Pancreas (tissue), 10 donors: ENCODE measurements around the gene CALCR. TPM values are rescaled to one million over a fixed set of nuclear protein-coding genes. Genes with fewer than 3 reads are reported as not detected.

Experiments used
- ATAC-seq, 4 donors: fragments of 200-7000 bp; cut with Tn5 transposase; one replicate each; pipeline versions ENCODE4 v1.8.0 to v1.9.1; 2020; ENCODE audit warnings: mild to moderate bottlenecking in 4 of 4, moderate library complexity in 4 of 4
- DNase-seq, 6 donors: peaks; one replicate each; pipeline ENCODE4 v3.0.0-alpha.2; 2020
- FAIRE-seq: peaks from 2 replicates; lab custom pipeline; 2012; peaks lifted over from hg19 to GRCh38; lab: Jason Lieb, UNC
- H3K27ac ChIP-seq, 4 donors: fragments of 200-600 bp; sonication (generic); 1 replicate in 3 of 4; 2 replicates in 1 of 4; pipeline versions ENCODE4 v1.5.0 to v1.8.0; 2020
- H3K27me3 ChIP-seq, 4 donors: fragments of 200-600 bp; one replicate each; pipeline ENCODE4 v1.8.0; 2021
- H3K36me3 ChIP-seq, 3 donors: fragments of 200-600 bp; sonication (generic) in 1 of 3; one replicate each; pipeline versions ENCODE4 v1.5.0 to v1.8.0; 2020 to 2021
- H3K4me1 ChIP-seq, 3 donors: fragments of 200-600 bp; one replicate each; pipeline ENCODE4 v1.8.0; 2021
- H3K4me3 ChIP-seq, 4 donors: fragments of 200-600 bp; sonication (generic) in 2 of 4; one replicate each; pipeline versions ENCODE4 v1.5.0 to v1.8.0; 2020 to 2021
- H3K9me3 ChIP-seq, 4 donors: fragments of 200-600 bp; one replicate each; pipeline ENCODE4 v1.8.0; 2021
- CTCF ChIP-seq, 4 donors: fragments of 200-600 bp; sonication (generic) in 3 of 4; IDR thresholded peaks; one replicate each; pipeline versions ENCODE4 v1.5.0 to v1.8.0; 2021; ENCODE audit warnings: antibody characterized with exemption in 4 of 4
- WGBS, 2 donors: extraction: QIAGEN DNeasy Blood & Tissue Kit; methylation state at CpG; one replicate each; pipeline ENCODE4 v1.1.7; 2013; 5-methylcytosine and 5-hydroxymethylcytosine counted together
- intact Hi-C, 3 donors: fragments of 100-400 bp; cut with DNase I; formaldehyde crosslinking; loops; one replicate each; pipeline versions ENCODE4 v1.11.1 to v1.14.2; 2022
- polyA plus RNA-seq, 2 donors: library from polyadenylated mRNA; stranded (reverse); fragments of 200-250 nt; gene quantifications; one replicate each; pipeline ENCODE4 v1.2.3, GENCODE V29; 2013
- total RNA-seq, 6 donors: library from RNA; stranded (reverse); fragmentation: NEBNext Ultra II Directional in 4 of 6; extraction: Animal tissue kit (Norgen Biotek cat#: 25700) in 4 of 6; gene quantifications; one replicate each; pipeline versions ENCODE4 v1.2.1 to v1.2.4, GENCODE V29; 2021 to 2023
- donor health status: healthy with polysubstance abuse.
- donor health status: DM: no; HTN: no; CAD: no; lungs with moderate emphysema.
- donor health status: DM: no; HTN: no; CAD: no.
- donor health status: control.
- donor health status: control.
- donor health status: Bipolar disorder and iron deficiency.
- donor health status: DM: yes; HTN: yes; CAD: no.
- donor health status: DM: no; HTN: no; CAD: no.
- donor health status: DM: no; HTN: no; CAD: no.
- donor health status: DM: yes; HTN: yes; CAD: no.

CALCR gene
- total and polyA plus RNA-seq, 8 donors: 0.09 TPM; not detected in 7

DNA sequence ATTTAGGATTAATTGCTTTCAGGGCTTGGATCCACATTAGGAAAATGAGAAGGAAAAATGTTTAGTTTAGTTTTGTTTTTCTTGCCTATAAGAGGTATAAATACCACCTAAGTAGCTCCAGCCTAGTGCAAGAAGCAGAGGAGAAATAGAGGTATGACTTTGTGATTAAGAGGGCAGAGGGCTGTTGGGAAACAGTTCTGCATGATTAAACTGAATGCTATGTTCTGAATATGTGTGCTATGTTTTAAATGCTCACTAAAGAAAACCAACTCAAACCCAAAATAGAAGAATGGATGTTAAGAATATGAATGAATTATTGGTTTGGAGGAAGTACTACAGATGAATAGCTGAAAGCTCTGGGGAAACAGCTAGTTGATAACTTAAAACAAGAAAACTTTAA is 7.6 kb downstream of the CALCR start:
- H3K36me3 ChIP-seq: no peaks in the 10 kb centered on the region
- DNase-seq (no peak), ATAC-seq (no peak), FAIRE-seq (no peak)
- TF ChIP-seq CTCF (IDR thresholded peaks at IDR 0.05): no peak
- no peak overlapping the region for H3K4me3 ChIP-seq
- no peak overlapping the region for H3K27ac ChIP-seq
- H3K27me3 ChIP-seq: peaks cover 0 to 4% (median 0%) of the 10 kb centered on the region in 4 donors
- no peaks in the 10 kb centered on the region for H3K4me1 ChIP-seq
- intact Hi-C loops: no loop called here
- no peaks in the 10 kb centered on the region for H3K9me3 ChIP-seq

DNA sequence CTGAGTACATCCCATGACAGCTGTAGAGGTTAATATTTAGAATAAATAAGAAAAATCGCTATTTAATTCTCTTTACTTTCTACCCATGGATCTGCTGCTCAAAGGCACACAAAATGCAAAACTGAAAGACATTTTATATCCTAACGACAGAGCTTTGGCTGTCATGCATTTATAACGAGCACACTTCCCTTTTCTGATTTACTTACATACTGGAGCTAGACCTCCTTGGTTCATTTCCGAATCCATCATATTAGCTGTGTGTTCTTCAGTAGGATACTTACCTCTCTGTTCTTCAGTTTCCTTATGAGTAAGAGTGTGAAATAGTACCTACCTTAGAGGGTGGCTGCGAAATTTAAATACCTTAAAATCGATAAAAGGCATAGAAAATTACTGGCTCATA is 10.9 kb downstream of the CALCR start:
- FAIRE-seq (no peak), DNase-seq (no peak), ATAC-seq (no peak)
- Histone ChIP-seq H3K27ac (no peak overlapping the region), H3K4me1 (peaks cover 0 to 5% (median 0%) of the 10 kb centered on the region in 3 donors), H3K4me3 (no peak overlapping the region), H3K9me3 (no peaks in the 10 kb centered on the region), H3K36me3 (no peaks in the 10 kb centered on the region), H3K27me3 (peaks cover 0 to 4% (median 0%) of the 10 kb centered on the region in 4 donors)
- 51 to 60% methylated on average over 6 of the region's 6 CpGs for WGBS, 2 donors
- intact Hi-C loops: no loop called here
- TF ChIP-seq CTCF (IDR thresholded peaks at IDR 0.05): no peak

DNA sequence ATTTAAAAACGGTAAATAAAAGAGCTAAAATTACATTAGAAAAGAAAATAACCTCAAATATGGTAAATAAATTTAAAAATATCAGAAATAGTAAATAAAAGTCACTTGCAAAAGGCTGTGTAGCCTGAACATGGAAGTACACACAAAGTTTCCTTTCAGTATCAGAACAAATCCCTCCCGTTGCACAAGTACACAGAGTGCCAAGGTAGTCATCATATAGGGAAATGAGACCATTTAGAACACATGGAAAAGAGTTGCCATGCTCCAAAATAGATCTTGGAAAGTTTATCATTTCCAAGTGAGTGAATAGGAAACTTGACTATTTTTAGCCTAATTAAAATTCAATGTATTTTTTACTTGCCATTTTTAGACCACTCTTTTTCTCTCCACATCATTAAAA is 11.6 kb downstream of the CALCR start:
- ATAC-seq (no peak), DNase-seq (no peak), FAIRE-seq (no peak)
- TF ChIP-seq CTCF (IDR thresholded peaks at IDR 0.05): no peak
- 49 to 81% methylated on average over 2 of the region's 2 CpGs for WGBS, 2 donors
- Histone ChIP-seq H3K36me3 (no peaks in the 10 kb centered on the region), H3K27me3 (peaks cover 0 to 4% (median 0%) of the 10 kb centered on the region in 4 donors), H3K9me3 (no peaks in the 10 kb centered on the region), H3K4me1 (peaks cover 0 to 10% (median 4%) of the 10 kb centered on the region in 3 donors), H3K4me3 (no peak overlapping the region), H3K27ac (no peak overlapping the region)
- intact Hi-C loops: no loop called here

DNA sequence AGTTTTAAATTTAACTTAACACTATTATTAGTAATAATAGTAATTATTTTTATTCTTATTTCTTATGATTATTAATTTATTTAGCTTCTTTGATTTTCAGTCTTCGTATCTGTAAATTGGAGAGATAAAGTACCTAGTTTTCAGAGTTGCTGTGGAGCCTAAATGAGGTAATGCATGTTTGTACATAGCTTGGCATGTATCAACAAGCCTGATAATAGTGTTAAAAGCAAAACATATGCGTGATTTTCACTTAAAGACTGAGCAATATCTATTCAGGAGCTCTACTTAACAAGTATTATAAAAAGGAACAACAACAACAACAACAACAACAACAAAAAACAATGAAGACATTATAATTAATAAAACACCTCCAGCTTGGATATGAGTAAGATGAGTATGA is 12.4 kb downstream of the CALCR start:
- intact Hi-C loops: no loop called here
- Histone ChIP-seq H3K27ac (no peak overlapping the region), H3K9me3 (no peaks in the 10 kb centered on the region), H3K36me3 (no peaks in the 10 kb centered on the region), H3K4me3 (no peak overlapping the region), H3K27me3 (peaks cover 0 to 4% (median 0%) of the 10 kb centered on the region in 4 donors), H3K4me1 (peaks cover 0 to 10% (median 4%) of the 10 kb centered on the region in 3 donors)
- TF ChIP-seq CTCF (IDR thresholded peaks at IDR 0.05): no peak
- no peak for DNase-seq
- 55 to 77% methylated on average over 2 of the region's 2 CpGs for WGBS, 2 donors
- no peak for FAIRE-seq
- no peak for ATAC-seq

DNA sequence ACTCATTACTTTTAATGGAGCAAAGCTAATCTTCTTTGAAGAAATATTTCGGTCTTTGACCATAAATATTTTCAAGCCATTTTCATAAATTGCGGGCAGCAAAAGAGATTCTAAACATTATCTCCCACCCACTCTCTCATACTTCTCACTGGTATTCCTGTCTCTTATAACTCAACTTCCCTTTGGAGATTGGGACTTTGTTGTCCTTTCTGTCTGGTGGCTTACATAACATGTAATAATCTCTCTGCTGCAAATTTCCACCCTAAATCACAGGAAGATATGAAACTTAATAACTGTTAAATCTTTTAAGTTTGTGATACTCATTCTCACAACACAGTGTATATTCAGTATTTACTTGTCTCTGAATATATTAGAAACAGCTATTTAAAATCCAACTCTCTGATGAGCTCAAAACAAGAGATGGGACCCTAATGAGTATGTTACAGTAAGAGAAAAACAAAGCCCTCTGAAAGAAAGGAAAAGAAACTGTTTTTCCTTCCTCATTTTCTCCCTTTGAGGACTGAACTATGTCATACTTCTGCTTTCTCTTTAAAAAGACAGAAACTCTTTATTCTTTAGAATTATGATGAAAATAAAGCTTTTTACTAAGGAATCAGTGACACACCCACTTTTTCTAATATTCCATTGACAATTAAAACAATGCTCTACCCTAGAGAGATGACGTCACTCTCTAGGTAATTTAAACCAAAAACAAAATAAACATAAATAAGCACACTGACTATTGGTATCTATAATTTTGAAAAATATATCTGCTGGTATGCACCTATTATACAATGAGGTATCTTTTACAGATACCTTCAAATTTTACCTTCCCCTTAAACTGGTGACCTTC is 14.7 kb downstream of the CALCR start:
- no peak for TF ChIP-seq CTCF (IDR thresholded peaks at IDR 0.05)
- intact Hi-C loops: no loop called here
- Histone ChIP-seq H3K9me3 (no peaks in the 10 kb centered on the region), H3K27ac (peak overlapping the region in 1 of 4 donors; percentile 19), H3K36me3 (no peaks in the 10 kb centered on the region), H3K4me3 (no peak overlapping the region), H3K27me3 (peaks cover 0 to 4% (median 0%) of the 10 kb centered on the region in 4 donors), H3K4me1 (peaks cover 0 to 10% (median 4%) of the 10 kb centered on the region in 3 donors)
- no peak for FAIRE-seq
- 89% methylated on average over 3 of the region's 3 CpGs for WGBS, 2 donors
- peak in 2 of 4 donors; percentile 42 to 44 for ATAC-seq
- DNase-seq: no peak
